Measurements from ENCODE around the gene LMNTD1.
"Not testable (repeated sequence)": the region's sequence is repeated elsewhere in the genome, so short reads cannot be mapped to it uniquely, and the experiment has no call there.

The LMNTD1 gene

GRCh38 chr12:25427337-25428249 lies 125.5 kb downstream of the LMNTD1 start:
- TF ChIP-seq ZNF239 (tag by site-specific recombination; IDR thresholded peaks at IDR 0.05) (no peak), SALL2 (tag by site-specific recombination; IDR thresholded peaks at IDR 0.05; ENCODE audit: borderline replicate concordance) (no peak), ZNF366 (tag by site-specific recombination; conservative IDR thresholded peaks at IDR 0.05) (no peak), ZNF513 (tag by site-specific recombination; IDR thresholded peaks at IDR 0.05) (no peak), ZBTB11 (tag by site-specific recombination; conservative IDR thresholded peaks at IDR 0.05; ENCODE audit: low read depth) (no peak), ZNF221 (tag by site-specific recombination; IDR thresholded peaks at IDR 0.05; ENCODE audit: borderline replicate concordance) (no peak), ZBTB26 (tag by site-specific recombination; optimal IDR thresholded peaks at IDR 0.05) (no peak), AEBP2 (tag by site-specific recombination; IDR thresholded peaks at IDR 0.05; ENCODE audit: borderline replicate concordance) (no peak), ZNF777 (tag by site-specific recombination; IDR thresholded peaks at IDR 0.05; ENCODE audit: borderline replicate concordance) (no peak), INSM2 (tag by site-specific recombination; IDR thresholded peaks at IDR 0.05) (no peak), ZNF639 (tag by site-specific recombination; IDR thresholded peaks at IDR 0.05) (no peak), ZNF561 (tag by site-specific recombination; IDR thresholded peaks at IDR 0.05; ENCODE audit: borderline replicate concordance) (no peak), HOXD13 (CRISPR knock-in tag; IDR thresholded peaks at IDR 0.05; ENCODE audit: borderline replicate concordance) (no peak)
- H3K4me3 ChIP-seq (ENCODE audit: low read depth, low read length) = no peak overlapping the region
- H3K27ac ChIP-seq (ENCODE audit: extremely low read depth, low read depth, low read length) = no peak overlapping the region
- ChIA-PET CTCF (interaction anchor here (0.6 kb wide), 1 partner anchor 1262 kb away, joined by 4 read pairs; no protein-coding TSS in a partner anchor), POLR2A (no interaction called here)
- no peaks in the 10 kb centered on the region for H3K9me3 ChIP-seq (ENCODE audit: control insufficient read depth, insufficient read depth, low read depth, low read length)
- no peaks in the 10 kb centered on the region for H3K4me1 ChIP-seq (ENCODE audit: control insufficient read depth, insufficient read depth, low read length)
- H3K36me3 ChIP-seq (ENCODE audit: control insufficient read depth in 2 of 2, insufficient read depth in 1 of 2, low read length in 2 of 2) = no peaks in the 10 kb centered on the region

- H3K27ac ChIP-seq (ENCODE audit: extremely low read depth, low read depth, low read length); H3K36me3 ChIP-seq (ENCODE audit: control insufficient read depth in 2 of 2, insufficient read depth in 1 of 2, low read length in 2 of 2); H3K4me3 ChIP-seq (ENCODE audit: low read depth, low read length); POLR2A ChIA-PET; H3K9me3 ChIP-seq (ENCODE audit: control insufficient read depth, insufficient read depth, low read depth, low read length); H3K4me1 ChIP-seq (ENCODE audit: control insufficient read depth, insufficient read depth, low read length): not testable (repeated sequence)
- CTCF ChIA-PET = interaction anchor here (1.1 kb wide), 1 partner anchor 40 kb away, joined by 3 read pairs; no protein-coding TSS in a partner anchor
These were observed 126.3 kb downstream of the LMNTD1 start for GRCh38 chr12:25426821-25427220.
